H9 (cell line): ENCODE results near the gene CADPS2. TPM values are rescaled to one million over a fixed set of nuclear protein-coding genes. Genes with fewer than 3 reads are reported as not detected.

Experiments
- DNase-seq: peaks from one replicate; pipeline ENCODE4 v3.0.0-alpha.2; 2017
- H2AFZ ChIP-seq: one replicate; pipeline ENCODE4 v1.6.1; 2013; ENCODE audit warnings: mild to moderate bottlenecking, low read length, control low read depth, moderate library complexity
- H2AK5ac ChIP-seq: 2 replicates; pipeline ENCODE4 v1.6.1; 2013; ENCODE audit warnings: low read length, control low read depth, mixed read lengths; ENCODE audit not compliant: insufficient read length
- H2BK120ac ChIP-seq: one replicate; pipeline ENCODE4 v1.6.1; 2013; ENCODE audit warnings: low read depth, mild to moderate bottlenecking, low read length, control low read depth, inconsistent platforms; ENCODE audit not compliant: poor library complexity, severe bottlenecking
- H2BK12ac ChIP-seq: 2 replicates; pipeline ENCODE4 v1.6.1; 2013; ENCODE audit warnings: low read length, control low read depth, mixed read lengths, low read depth; ENCODE audit not compliant: insufficient read length
- H2BK15ac ChIP-seq: 2 replicates; pipeline ENCODE4 v1.6.1; 2013; ENCODE audit warnings: low read depth, low read length, control low read depth
- H2BK20ac ChIP-seq: one replicate; pipeline ENCODE4 v1.6.1; 2013; ENCODE audit warnings: low read depth, mild to moderate bottlenecking, low read length, control low read depth, inconsistent platforms; ENCODE audit not compliant: poor library complexity, severe bottlenecking
- H2BK5ac ChIP-seq: 2 replicates; pipeline ENCODE4 v1.6.1; 2013; ENCODE audit warnings: low read length, control low read depth, mixed read lengths; ENCODE audit not compliant: insufficient read length
- H3K14ac ChIP-seq: 2 replicates; pipeline ENCODE4 v1.6.1; 2013; ENCODE audit warnings: low read length, control low read depth; ENCODE audit not compliant: insufficient read depth
- H3K18ac ChIP-seq: 2 replicates; pipeline ENCODE4 v1.6.1; 2013; ENCODE audit warnings: low read depth, mild to moderate bottlenecking, mixed read lengths, low read length, control low read depth; ENCODE audit not compliant: insufficient read length
- H3K23ac ChIP-seq: 2 replicates; pipeline ENCODE4 v1.6.1; 2013; ENCODE audit warnings: low read length, control low read depth, mixed read lengths, low read depth; ENCODE audit not compliant: insufficient read length
- H3K23me2 ChIP-seq: 2 replicates; pipeline ENCODE4 v1.6.1; 2013; ENCODE audit warnings: low read depth, mild to moderate bottlenecking, mixed read lengths, low read length, control low read depth; ENCODE audit not compliant: insufficient read length, poor library complexity, severe bottlenecking
- H3K27ac ChIP-seq: 2 replicates; pipeline ENCODE4 v1.5.1; 2013; ENCODE audit warnings: low read length, control low read depth, mixed read lengths, low read depth; ENCODE audit not compliant: insufficient read length
- H3K27me3 ChIP-seq: 2 replicates; pipeline ENCODE4 v1.6.1; 2013; ENCODE audit warnings: low read length, control low read depth, inconsistent platforms; ENCODE audit not compliant: insufficient read depth
- H3K4ac ChIP-seq: 2 replicates; pipeline ENCODE4 v1.6.1; 2013; ENCODE audit warnings: low read depth, mild to moderate bottlenecking, control low read depth, inconsistent platforms, low read length, moderate library complexity
- H3K4me1 ChIP-seq: 2 replicates; pipeline ENCODE4 v1.6.1; 2013; ENCODE audit warnings: low read length, control low read depth, inconsistent platforms; ENCODE audit not compliant: insufficient read depth
- H3K4me2 ChIP-seq: 2 replicates; pipeline ENCODE4 v1.6.1; 2013; ENCODE audit warnings: low read length, control low read depth, mixed read lengths; ENCODE audit not compliant: insufficient read length, insufficient read depth
- H3K56ac ChIP-seq: 2 replicates; pipeline ENCODE4 v1.6.1; 2013; ENCODE audit warnings: low read depth, mild to moderate bottlenecking, mixed read lengths, low read length, control low read depth; ENCODE audit not compliant: insufficient read length
- H3K79me1 ChIP-seq: 2 replicates; pipeline ENCODE4 v1.6.1; 2013; ENCODE audit warnings: low read depth, mild to moderate bottlenecking, moderate library complexity, low read length, control low read depth, inconsistent platforms; ENCODE audit not compliant: insufficient read depth, poor library complexity, severe bottlenecking
- H3K79me2 ChIP-seq: 2 replicates; pipeline ENCODE4 v1.6.1; 2013; ENCODE audit warnings: low read length, control low read depth, inconsistent platforms; ENCODE audit not compliant: insufficient read depth
- H3K9ac ChIP-seq: 2 replicates; pipeline ENCODE4 v1.6.1; 2013; ENCODE audit warnings: low read length, control low read depth, mixed read lengths; ENCODE audit not compliant: insufficient read length; ENCODE audit errors: extremely low read depth
- H3K9me3 ChIP-seq: one replicate; pipeline ENCODE4 v1.6.1; 2013; ENCODE audit warnings: low read depth, low read length, inconsistent platforms; ENCODE audit not compliant: control insufficient read depth
- H3T11ph ChIP-seq: one replicate; pipeline ENCODE4 v1.6.1; 2013; ENCODE audit warnings: mild to moderate bottlenecking, low read length, control low read depth, inconsistent platforms
- H4K20me1 ChIP-seq: one replicate; pipeline ENCODE4 v1.6.1; 2013; ENCODE audit not compliant: control insufficient read depth, insufficient read length, insufficient read depth
- H4K5ac ChIP-seq: 2 replicates; pipeline ENCODE4 v1.6.1; 2013; ENCODE audit warnings: low read depth, mild to moderate bottlenecking, mixed read lengths, low read length, control low read depth; ENCODE audit not compliant: insufficient read length
- H4K8ac ChIP-seq: replicated peaks from 2 replicates; pipeline ENCODE4 v1.6.1; 2013; ENCODE audit warnings: low read length, control low read depth, mixed read lengths, low read depth; ENCODE audit not compliant: insufficient read length
- H4K91ac ChIP-seq: 2 replicates; pipeline ENCODE4 v1.6.1; 2013; ENCODE audit warnings: low read depth, mild to moderate bottlenecking, moderate library complexity, mixed read lengths, low read length, control low read depth; ENCODE audit not compliant: insufficient read length
- H3K27ac Mint-ChIP-seq, 3 experiments: 2 replicates in 2 of 3; 3 replicates in 1 of 3; pipeline ENCODE4 v1.8.0; 2020 to 2021; ENCODE audit warnings: mixed read lengths in 3 of 3, mild to moderate bottlenecking in 1 of 3, moderate library complexity in 1 of 3
- H3K27me3 Mint-ChIP-seq: 2 replicates; pipeline ENCODE4 v1.8.0; 2021; ENCODE audit warnings: low read depth, mild to moderate bottlenecking, moderate library complexity, mixed read lengths
- H3K36me3 Mint-ChIP-seq, 3 experiments: 2 replicates in 2 of 3; 3 replicates in 1 of 3; pipeline ENCODE4 v1.8.0; 2020 to 2021; ENCODE audit warnings: low read depth in 3 of 3, mixed read lengths in 3 of 3; ENCODE audit not compliant: insufficient read depth in 1 of 3
- H3K4me1 Mint-ChIP-seq, 2 experiments: 2 replicates each; pipeline ENCODE4 v1.8.0; 2020; ENCODE audit warnings: mixed read lengths in 2 of 2
- H3K4me3 Mint-ChIP-seq, 2 experiments: 2 replicates in 1 of 2; 3 replicates in 1 of 2; pipeline ENCODE4 v1.8.0; 2020 to 2021; ENCODE audit warnings: mild to moderate bottlenecking in 2 of 2, mixed read lengths in 2 of 2, moderate library complexity in 1 of 2
- H3K9me3 Mint-ChIP-seq, 2 experiments: 2 replicates in 1 of 2; 3 replicates in 1 of 2; pipeline ENCODE4 v1.8.0; 2020; ENCODE audit warnings: mild to moderate bottlenecking in 2 of 2, mixed read lengths in 2 of 2, moderate library complexity in 1 of 2
- WGBS: extraction: QIAGEN DNeasy Blood & Tissue Kit; methylation state at CpG from one replicate; pipeline ENCODE4 v1.1.7; 2013; ENCODE audit warnings: missing lambda C conversion rate, low lambda C conversion rate, mixed read lengths; ENCODE audit not compliant: insufficient read length; ENCODE audit errors: extremely low coverage; 5-methylcytosine and 5-hydroxymethylcytosine counted together
- total RNA-seq: library from RNA; stranded (reverse); gene quantifications from 2 replicates; pipeline ENCODE4 v1.2.1, GENCODE V29; 2021
- TF ChIP-seq, protein P1 (sequence below): fragments of 200-600 bp; sonication (generic); conservative IDR thresholded peaks from 3 replicates; pipeline ENCODE4 v1.8.0; 2021; ENCODE audit warnings: antibody characterized with exemption, mild to moderate bottlenecking

CADPS2 gene
- total RNA-seq, 1 experiment from 2014 or later = 7.1 TPM

DNA sequence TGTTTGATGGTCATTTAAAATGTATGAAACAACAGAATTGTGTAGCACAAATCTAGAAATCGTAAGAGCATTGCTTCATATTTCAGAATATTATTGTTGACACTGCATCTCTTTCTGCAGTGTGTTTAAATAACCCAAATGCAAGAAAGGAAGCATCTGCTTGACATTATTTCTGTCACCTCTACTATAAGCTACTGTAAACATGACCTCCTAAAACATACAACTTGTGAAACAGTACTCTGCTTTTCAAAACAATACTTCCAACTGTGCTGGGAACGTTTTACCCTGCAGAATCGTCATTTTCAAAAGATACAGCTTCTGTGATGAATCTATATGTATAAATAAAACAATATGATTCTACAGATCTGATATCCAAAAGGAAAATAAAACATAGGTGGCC is 269.3 kb downstream of the CADPS2 start:
- Histone ChIP-seq H2AFZ (no peak overlapping the region), H3K23me2 (no peaks in the 10 kb centered on the region), H3K56ac (no peak overlapping the region), H4K5ac (no peak overlapping the region), H3K4me1 (no peaks in the 10 kb centered on the region), H2BK12ac (no peak overlapping the region), H3K14ac (no peak overlapping the region), H3K9me3 (no peaks in the 10 kb centered on the region), H2AK5ac (no peak overlapping the region), H3K4me2 (no peak overlapping the region), H2BK15ac (no peak overlapping the region), H2BK20ac (no peak overlapping the region), H3K79me1 (no peaks in the 10 kb centered on the region), H3K18ac (no peak overlapping the region), H3K4ac (no peak overlapping the region), H3K23ac (no peak overlapping the region), H4K20me1 (no peaks in the 10 kb centered on the region), H4K91ac (no peak overlapping the region), H3K9ac (no peak overlapping the region), H3T11ph (no peak overlapping the region), H3K27me3 (no peaks in the 10 kb centered on the region), H3K79me2 (no peaks in the 10 kb centered on the region), H2BK120ac (no peak overlapping the region), H2BK5ac (no peak overlapping the region), H3K27ac (no peak overlapping the region), H4K8ac (no peak overlapping the region)
- Mint-ChIP-seq H3K27ac (no peak overlapping the region), H3K4me3 (no peak overlapping the region), H3K9me3 (no peaks in the 10 kb centered on the region), H3K27me3 (no peaks in the 10 kb centered on the region), H3K36me3 (no peaks in the 10 kb centered on the region), H3K4me1 (no peaks in the 10 kb centered on the region)
- TF ChIP-seq, protein P1, sequence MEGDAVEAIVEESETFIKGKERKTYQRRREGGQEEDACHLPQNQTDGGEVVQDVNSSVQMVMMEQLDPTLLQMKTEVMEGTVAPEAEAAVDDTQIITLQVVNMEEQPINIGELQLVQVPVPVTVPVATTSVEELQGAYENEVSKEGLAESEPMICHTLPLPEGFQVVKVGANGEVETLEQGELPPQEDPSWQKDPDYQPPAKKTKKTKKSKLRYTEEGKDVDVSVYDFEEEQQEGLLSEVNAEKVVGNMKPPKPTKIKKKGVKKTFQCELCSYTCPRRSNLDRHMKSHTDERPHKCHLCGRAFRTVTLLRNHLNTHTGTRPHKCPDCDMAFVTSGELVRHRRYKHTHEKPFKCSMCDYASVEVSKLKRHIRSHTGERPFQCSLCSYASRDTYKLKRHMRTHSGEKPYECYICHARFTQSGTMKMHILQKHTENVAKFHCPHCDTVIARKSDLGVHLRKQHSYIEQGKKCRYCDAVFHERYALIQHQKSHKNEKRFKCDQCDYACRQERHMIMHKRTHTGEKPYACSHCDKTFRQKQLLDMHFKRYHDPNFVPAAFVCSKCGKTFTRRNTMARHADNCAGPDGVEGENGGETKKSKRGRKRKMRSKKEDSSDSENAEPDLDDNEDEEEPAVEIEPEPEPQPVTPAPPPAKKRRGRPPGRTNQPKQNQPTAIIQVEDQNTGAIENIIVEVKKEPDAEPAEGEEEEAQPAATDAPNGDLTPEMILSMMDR = no peak
- DNase-seq = no peak
- no CpG with 5 or more reads among the region's 3 CpGs for WGBS
